Jurkat, Clone E6-1 (cell line): ENCODE measurements around the gene XPO4. TPM values are rescaled to one million over a fixed set of nuclear protein-coding genes. Genes with fewer than 3 reads are reported as not detected.
A peak's percentile ranks its signal among the peaks of the same experiment; 100 is the strongest.
"Not testable (repeated sequence)": the region's sequence is repeated elsewhere in the genome, so short reads cannot be mapped to it uniquely, and the experiment has no call there.

Source experiments
- DNase-seq: peaks from one replicate; pipeline ENCODE4 v3.0.0-alpha.2; 2011; ENCODE audit warnings: low read depth, low spot score
- H3K4me3 ChIP-seq: 2 replicates; pipeline ENCODE4 v1.5.1; 2011; ENCODE audit warnings: mild to moderate bottlenecking, low read length, control low read depth, moderate library complexity
- polyA plus RNA-seq: library from polyadenylated mRNA; unstranded; fragments of >200 nt; gene quantifications from one replicate; pipeline ENCODE4 v1.2.1, GENCODE V29; 2012; ENCODE audit warnings: missing spikeins; ENCODE audit not compliant: insufficient read length, insufficient read depth

Gene XPO4
- polyA plus RNA-seq, result 11.4 TPM

GRCh38 chr13:20902438-20903163 lies at the start of gene XPO4:
Gene XPO4 (minus strand): TSS chr13:20902746. CDS start chr13:20902738, 8 bp downstream.
- H3K4me3 ChIP-seq, result peak within 1 kb of the TSS; percentile 96
- peak; percentile 58 for DNase-seq

GRCh38 chr13:20948001-20948400 lies 45.5 kb upstream of the XPO4 start:
- not testable (repeated sequence) for H3K4me3 ChIP-seq, DNase-seq

- no peak for DNase-seq
- no peak overlapping the region for H3K4me3 ChIP-seq
These were observed 43.4 kb upstream of the XPO4 start for GRCh38 chr13:20945952-20946383.

GRCh38 chr13:20942938-20943559 lies 40.5 kb upstream of the XPO4 start:
- H3K4me3 ChIP-seq, result no peak overlapping the region
- no peak for DNase-seq

- DNase-seq, H3K4me3 ChIP-seq: not testable (repeated sequence)
These were observed 38.0 kb upstream of the XPO4 start for GRCh38 chr13:20940511-20940910.

- H3K4me3 ChIP-seq, result no peak overlapping the region
- no peak for DNase-seq
These were observed 37.5 kb upstream of the XPO4 start for GRCh38 chr13:20940083-20940482.

- DNase-seq, result no peak
- H3K4me3 ChIP-seq, result no peak overlapping the region
These were observed 37.1 kb upstream of the XPO4 start for GRCh38 chr13:20939662-20940061.

- H3K4me3 ChIP-seq, result no peak overlapping the region
- DNase-seq, result no peak
These were observed 35.8 kb upstream of the XPO4 start for GRCh38 chr13:20938302-20938701.

GRCh38 chr13:20927596-20928257 lies 25.2 kb upstream of the XPO4 start:
- H3K4me3 ChIP-seq, result no peak overlapping the region
- DNase-seq, result no peak

GRCh38 chr13:20925395-20925790 lies 22.8 kb upstream of the XPO4 start:
- not testable (repeated sequence) for DNase-seq, H3K4me3 ChIP-seq

GRCh38 chr13:20924758-20925394 lies 22.3 kb upstream of the XPO4 start:
- peak; percentile 85 for DNase-seq
- no peak overlapping the region for H3K4me3 ChIP-seq

- H3K4me3 ChIP-seq, result no peak overlapping the region
- no peak for DNase-seq
These were observed 20.7 kb upstream of the XPO4 start for GRCh38 chr13:20923272-20923671.

GRCh38 chr13:20921572-20921971 lies 19.0 kb upstream of the XPO4 start:
- no peak for DNase-seq
- H3K4me3 ChIP-seq, result no peak overlapping the region

GRCh38 chr13:20915676-20916075 lies 13.1 kb upstream of the XPO4 start:
- not testable (repeated sequence) for H3K4me3 ChIP-seq, DNase-seq

GRCh38 chr13:20911037-20911436 lies 8.5 kb upstream of the XPO4 start:
- no peak overlapping the region for H3K4me3 ChIP-seq
- DNase-seq, result peak; percentile 84

- no peak overlapping the region for H3K4me3 ChIP-seq
- no peak for DNase-seq
These were observed 6.4 kb upstream of the XPO4 start for GRCh38 chr13:20908714-20909497.

- DNase-seq, result no peak
- no peak overlapping the region for H3K4me3 ChIP-seq
These were observed 2.4 kb upstream of the XPO4 start for GRCh38 chr13:20904908-20905307.

- H3K4me3 ChIP-seq, result peak overlapping the region; percentile 96
- DNase-seq, result no peak
These were observed 574 bp upstream of the XPO4 start for GRCh38 chr13:20903164-20903475.
